Measurements from ENCODE around the gene BGN. TPM values are rescaled to one million over a fixed set of nuclear protein-coding genes. Genes with fewer than 3 reads are reported as not detected.

BGN gene
- total RNA-seq, 1 experiment from 2014 or later: not detected

DNA sequence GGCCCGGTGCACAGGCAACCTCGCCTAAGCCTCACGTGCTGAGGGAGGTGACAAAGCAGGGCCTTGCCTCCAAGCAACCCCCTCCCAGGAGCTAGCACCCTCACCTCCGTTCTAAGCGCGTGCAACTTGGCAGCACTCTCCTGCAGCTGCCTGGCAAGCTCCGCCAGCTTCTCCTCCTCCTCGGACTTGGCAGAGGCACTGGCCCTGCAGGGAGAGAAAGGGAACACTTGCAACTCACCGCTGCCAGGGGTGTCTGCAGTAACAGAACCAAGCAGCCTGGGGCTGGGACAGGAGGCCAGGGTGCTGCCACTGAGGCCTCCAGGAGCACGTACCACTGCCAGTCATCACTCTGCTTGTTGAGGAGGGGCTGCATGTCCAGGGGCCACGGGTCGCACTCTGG, 38.6 kb upstream of the BGN start:
- no peak for DNase-seq
- Mint-ChIP-seq H3K27me3 (ENCODE audit: unreplicated experiment) (no peaks in the 10 kb centered on the region), H3K36me3 (ENCODE audit: insufficient read depth, unreplicated experiment) (peaks cover 8% of the 10 kb centered on the region), H3K9me3 (ENCODE audit: low read depth, unreplicated experiment) (no peaks in the 10 kb centered on the region), H3K4me3 (ENCODE audit: low read depth, unreplicated experiment) (no peak overlapping the region), H3K27ac (ENCODE audit: unreplicated experiment) (no peak overlapping the region), H3K4me1 (ENCODE audit: low read depth, unreplicated experiment) (no peaks in the 10 kb centered on the region)
- intact Hi-C loops (cut with micrococcal nuclease; ENCODE audit: unreplicated experiment): no loop called here
- no TSS peak for BruUV-seq (replicated peaks)
- TF ChIP-seq, protein P1, sequence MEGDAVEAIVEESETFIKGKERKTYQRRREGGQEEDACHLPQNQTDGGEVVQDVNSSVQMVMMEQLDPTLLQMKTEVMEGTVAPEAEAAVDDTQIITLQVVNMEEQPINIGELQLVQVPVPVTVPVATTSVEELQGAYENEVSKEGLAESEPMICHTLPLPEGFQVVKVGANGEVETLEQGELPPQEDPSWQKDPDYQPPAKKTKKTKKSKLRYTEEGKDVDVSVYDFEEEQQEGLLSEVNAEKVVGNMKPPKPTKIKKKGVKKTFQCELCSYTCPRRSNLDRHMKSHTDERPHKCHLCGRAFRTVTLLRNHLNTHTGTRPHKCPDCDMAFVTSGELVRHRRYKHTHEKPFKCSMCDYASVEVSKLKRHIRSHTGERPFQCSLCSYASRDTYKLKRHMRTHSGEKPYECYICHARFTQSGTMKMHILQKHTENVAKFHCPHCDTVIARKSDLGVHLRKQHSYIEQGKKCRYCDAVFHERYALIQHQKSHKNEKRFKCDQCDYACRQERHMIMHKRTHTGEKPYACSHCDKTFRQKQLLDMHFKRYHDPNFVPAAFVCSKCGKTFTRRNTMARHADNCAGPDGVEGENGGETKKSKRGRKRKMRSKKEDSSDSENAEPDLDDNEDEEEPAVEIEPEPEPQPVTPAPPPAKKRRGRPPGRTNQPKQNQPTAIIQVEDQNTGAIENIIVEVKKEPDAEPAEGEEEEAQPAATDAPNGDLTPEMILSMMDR (IDR thresholded peaks at IDR 0.05; ENCODE audit: unreplicated experiment): no peak
- CTCF ChIA-PET: no interaction called here

DNA sequence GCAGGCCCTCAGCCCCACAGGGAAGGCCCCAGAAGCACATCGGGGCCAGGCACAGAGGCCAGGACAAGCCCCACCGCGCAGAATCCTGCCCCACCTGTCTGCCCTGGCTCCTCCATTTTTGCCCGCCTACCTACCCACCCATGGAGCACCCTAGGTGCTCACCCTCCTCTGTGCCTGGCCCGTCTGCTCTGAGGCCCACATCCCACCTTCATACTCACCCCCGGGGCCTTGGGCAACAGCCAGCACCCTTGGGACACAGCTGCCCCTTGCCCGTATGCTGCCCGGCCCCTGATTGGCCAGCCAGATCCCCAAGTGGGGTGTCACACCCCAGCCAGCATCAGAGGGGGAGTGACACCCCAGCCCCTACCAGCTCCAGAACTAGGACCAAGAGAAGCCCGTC, 38.1 kb upstream of the BGN start:
- TF ChIP-seq, protein P1 (IDR thresholded peaks at IDR 0.05; ENCODE audit: unreplicated experiment): no peak
- Mint-ChIP-seq H3K4me3 (ENCODE audit: low read depth, unreplicated experiment) (no peak overlapping the region), H3K27me3 (ENCODE audit: unreplicated experiment) (no peaks in the 10 kb centered on the region), H3K4me1 (ENCODE audit: low read depth, unreplicated experiment) (no peaks in the 10 kb centered on the region), H3K27ac (ENCODE audit: unreplicated experiment) (no peak overlapping the region), H3K36me3 (ENCODE audit: insufficient read depth, unreplicated experiment) (peaks cover 8% of the 10 kb centered on the region), H3K9me3 (ENCODE audit: low read depth, unreplicated experiment) (no peaks in the 10 kb centered on the region)
- CTCF ChIA-PET: no interaction called here
- intact Hi-C loops (cut with micrococcal nuclease; ENCODE audit: unreplicated experiment): no loop called here
- no TSS peak for BruUV-seq (replicated peaks)
- DNase-seq: no peak

DNA sequence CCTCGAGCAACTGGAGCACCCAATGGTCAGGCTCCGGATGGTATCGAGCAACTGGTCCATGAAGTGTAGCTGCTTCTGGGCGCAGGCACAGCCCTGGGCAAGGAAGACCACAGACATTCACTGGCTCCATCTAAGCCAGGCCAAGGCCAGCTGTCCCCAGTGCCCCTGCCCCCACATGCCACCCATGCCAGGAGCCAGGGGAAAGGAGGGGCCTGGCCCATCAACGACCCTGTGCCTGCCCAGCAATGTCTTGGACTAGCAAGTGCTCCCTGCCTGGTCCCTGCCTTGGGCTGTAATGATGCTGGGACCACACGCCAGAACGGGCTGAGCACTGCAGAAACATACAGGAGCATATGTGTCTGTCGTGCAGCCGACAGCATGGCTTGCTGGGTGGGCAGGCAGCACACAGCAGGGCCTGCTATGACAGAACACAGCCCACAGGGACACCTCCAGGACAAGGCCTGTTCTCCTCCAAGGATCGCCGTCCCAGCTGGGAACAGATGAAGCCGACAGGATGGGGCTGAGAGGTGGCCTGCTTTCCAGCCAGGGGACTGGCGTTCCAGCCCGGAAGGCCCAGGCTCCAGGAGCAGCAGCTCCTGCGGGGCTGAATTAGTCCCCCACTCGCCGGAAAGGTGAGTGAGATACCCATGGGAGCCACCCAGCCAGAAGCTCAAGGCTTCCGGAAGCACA, 37.5 kb upstream of the BGN start:
- intact Hi-C loops (cut with micrococcal nuclease; ENCODE audit: unreplicated experiment): no loop called here
- BruUV-seq (replicated peaks): no TSS peak
- TF ChIP-seq, protein P1 (IDR thresholded peaks at IDR 0.05; ENCODE audit: unreplicated experiment): no peak
- CTCF ChIA-PET: interaction anchor here (0.6 kb wide), 1 partner anchor 42 kb away, joined by 3 read pairs; no protein-coding TSS in a partner anchor
- Mint-ChIP-seq H3K4me1 (ENCODE audit: low read depth, unreplicated experiment) (no peaks in the 10 kb centered on the region), H3K27me3 (ENCODE audit: unreplicated experiment) (no peaks in the 10 kb centered on the region), H3K36me3 (ENCODE audit: insufficient read depth, unreplicated experiment) (peaks cover 8% of the 10 kb centered on the region), H3K27ac (ENCODE audit: unreplicated experiment) (no peak overlapping the region), H3K9me3 (ENCODE audit: low read depth, unreplicated experiment) (no peaks in the 10 kb centered on the region), H3K4me3 (ENCODE audit: low read depth, unreplicated experiment) (no peak overlapping the region)
- DNase-seq: no peak

DNA sequence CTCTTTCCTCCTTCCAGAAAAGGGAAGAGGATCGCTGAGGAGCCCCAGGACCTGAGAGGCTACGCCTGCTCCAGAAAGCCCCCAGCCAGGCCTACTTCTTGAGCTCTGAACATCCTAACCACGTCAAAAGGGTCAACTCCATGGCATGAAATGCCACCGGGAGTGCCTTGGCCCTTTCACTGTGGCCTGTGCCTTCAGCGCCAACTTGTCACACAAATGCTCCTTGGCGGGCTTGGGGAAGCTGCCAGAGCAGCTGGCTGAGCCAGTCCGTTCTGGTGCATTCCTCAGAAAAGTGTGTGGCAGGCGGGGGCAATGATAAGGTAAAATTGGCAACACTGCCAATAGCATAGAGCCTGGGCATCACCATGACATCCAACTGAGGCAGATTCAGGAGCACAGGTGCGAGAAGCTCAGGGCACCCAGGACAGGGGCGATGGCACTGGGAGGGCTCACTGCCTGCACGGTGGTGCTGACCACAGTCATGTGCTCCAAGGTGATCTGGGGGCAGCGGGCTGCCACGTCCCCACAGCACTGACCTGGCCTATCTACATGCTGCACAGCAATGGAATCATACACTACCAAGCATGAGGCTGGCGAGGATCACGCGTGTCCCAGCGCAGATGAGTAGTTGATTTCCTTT, 36.8 kb upstream of the BGN start:
- CTCF ChIA-PET: interaction anchor here (0.6 kb wide), 1 partner anchor 43 kb away, joined by 3 read pairs; no protein-coding TSS in a partner anchor

More for the DNA sequence above, 36.8 kb upstream of the BGN start:
- TF ChIP-seq, protein P1 (IDR thresholded peaks at IDR 0.05; ENCODE audit: unreplicated experiment): no peak
- no peak for DNase-seq
- Mint-ChIP-seq H3K4me1 (ENCODE audit: low read depth, unreplicated experiment) (no peaks in the 10 kb centered on the region), H3K9me3 (ENCODE audit: low read depth, unreplicated experiment) (no peaks in the 10 kb centered on the region), H3K4me3 (ENCODE audit: low read depth, unreplicated experiment) (no peak overlapping the region), H3K36me3 (ENCODE audit: insufficient read depth, unreplicated experiment) (peaks cover 8% of the 10 kb centered on the region), H3K27me3 (ENCODE audit: unreplicated experiment) (no peaks in the 10 kb centered on the region), H3K27ac (ENCODE audit: unreplicated experiment) (no peak overlapping the region)
- intact Hi-C loops (cut with micrococcal nuclease; ENCODE audit: unreplicated experiment): no loop called here
- no TSS peak for BruUV-seq (replicated peaks)

Measured in Calu3 (cell line).